Ecto neural progenitor cell (in vitro differentiated cells): ENCODE data around the gene DUSP7.

Experiments used
- DNase-seq: peaks from one replicate; pipeline ENCODE4 v3.0.0-alpha.2; 2018; ENCODE audit warnings: low spot score

DUSP7 gene

GRCh38 chr3:52006017-52006819 is 50.2 kb downstream of the DUSP7 start:
- no peak for DNase-seq

GRCh38 chr3:52005571-52005986 is 50.8 kb downstream of the DUSP7 start:
- DNase-seq: peak; percentile 63

GRCh38 chr3:52004906-52005395 is 51.4 kb downstream of the DUSP7 start:
- no peak for DNase-seq

- DNase-seq: peak; percentile 86
These were observed 52.1 kb downstream of the DUSP7 start for GRCh38 chr3:52004163-52004787.

GRCh38 chr3:52002748-52003147 is 53.6 kb downstream of the DUSP7 start:
- DNase-seq: peak; percentile 64

GRCh38 chr3:52001443-52001974 is 54.9 kb downstream of the DUSP7 start:
- DNase-seq: peak; percentile 93

- DNase-seq: no peak
These were observed 56.5 kb downstream of the DUSP7 start for GRCh38 chr3:51999846-52000245.
